Kidney capillary endothelial cell (primary cell): Measurements from ENCODE around the gene ERC2.

Experiments
- DNase-seq: peaks from one replicate; pipeline ENCODE4 v3.0.0-alpha.2; 2018; ENCODE audit warnings: low spot score

Gene ERC2

DNA sequence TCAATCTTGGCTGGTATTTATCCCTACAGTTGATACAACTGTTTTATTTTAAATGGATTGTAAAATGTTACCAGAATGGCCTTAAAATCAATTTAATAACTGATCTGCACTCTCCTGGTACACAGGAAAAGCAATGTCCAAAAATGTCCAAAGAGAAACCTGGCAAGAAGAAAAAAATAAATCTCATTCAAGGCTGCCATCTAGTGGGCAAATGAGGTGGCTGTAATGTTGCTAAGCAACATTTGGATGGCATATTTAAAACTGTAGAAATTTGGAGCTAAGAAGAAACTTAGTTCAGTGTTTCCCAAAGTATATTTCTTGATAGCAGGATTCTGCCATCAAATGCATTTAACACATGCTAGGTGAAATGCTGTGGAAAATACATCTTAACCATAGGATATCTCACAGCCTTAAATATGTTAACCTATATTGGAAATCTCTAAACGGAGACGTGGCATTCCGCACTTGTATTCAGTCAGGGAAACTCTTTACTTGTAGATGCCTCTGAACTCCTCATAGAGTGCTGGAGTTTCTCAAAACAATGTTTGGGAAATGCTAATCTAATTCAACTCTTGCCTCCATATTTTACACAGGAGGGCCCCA is 216.8 kb downstream of the ERC2 start:
- DNase-seq: peak; percentile 36

GRCh38 chr3:56248021-56248420 is 220.2 kb downstream of the ERC2 start:
- DNase-seq: no peak

DNA sequence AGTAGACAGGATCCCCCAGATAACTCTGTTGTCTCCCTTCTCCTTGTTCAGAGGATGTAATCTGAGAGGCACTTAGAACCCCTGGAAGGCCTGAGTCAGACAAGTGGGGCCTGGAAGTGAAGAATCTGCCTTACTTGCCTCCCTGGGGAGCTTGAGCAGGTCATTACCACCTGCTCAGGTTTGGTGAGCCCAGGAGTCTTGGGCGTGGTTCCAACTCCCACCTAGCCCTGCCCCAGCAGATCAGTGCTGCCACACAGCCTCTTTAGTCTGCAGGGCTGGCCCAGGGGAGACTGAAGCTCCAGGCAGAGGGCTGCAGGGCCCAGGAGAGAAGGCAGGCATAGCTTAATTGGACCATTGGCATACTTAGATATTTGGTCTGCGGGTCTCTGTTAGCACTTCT is 230.0 kb downstream of the ERC2 start:
- no peak for DNase-seq

DNA sequence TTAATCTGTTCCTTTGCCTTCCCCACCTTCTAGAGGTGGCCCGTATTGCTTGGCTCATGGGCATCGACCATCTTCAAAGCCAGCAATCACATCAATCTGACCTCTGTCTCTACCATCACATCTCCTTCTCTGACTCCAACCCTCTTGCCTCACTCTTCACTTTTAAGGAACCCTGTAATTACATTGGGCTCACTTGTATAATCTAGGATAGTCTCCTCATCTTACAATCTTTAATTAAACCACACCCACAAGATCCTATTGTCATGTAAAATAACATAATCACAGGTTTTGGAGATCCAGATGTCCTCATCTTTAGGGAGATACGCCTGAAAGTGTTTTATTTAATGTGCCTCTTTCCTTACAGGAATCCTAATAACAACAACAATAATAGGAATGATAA is 234.5 kb downstream of the ERC2 start:
- DNase-seq: no peak

DNA sequence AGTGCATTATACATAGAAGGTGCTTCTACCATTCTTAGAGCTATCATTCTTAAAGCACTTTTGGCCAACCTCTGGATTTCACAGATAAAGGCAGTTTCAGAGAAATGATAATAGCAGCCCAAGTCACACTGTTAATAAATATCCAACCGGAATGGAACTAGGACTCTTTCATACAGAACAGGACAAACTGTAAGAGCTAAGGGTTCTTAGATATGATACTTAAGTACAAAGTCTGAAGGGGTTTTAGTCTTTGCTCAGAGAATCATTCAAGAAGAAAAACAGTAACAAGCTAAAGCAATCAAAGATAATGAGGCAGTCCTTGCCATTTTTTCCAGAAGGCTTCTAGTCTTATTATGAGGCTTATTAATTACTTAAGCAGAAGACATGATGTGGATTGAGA is 239.0 kb downstream of the ERC2 start:
- DNase-seq: no peak

- DNase-seq: no peak
Observed at GRCh38 chr3:56222866-56223265, 245.4 kb downstream of the ERC2 start.

DNA sequence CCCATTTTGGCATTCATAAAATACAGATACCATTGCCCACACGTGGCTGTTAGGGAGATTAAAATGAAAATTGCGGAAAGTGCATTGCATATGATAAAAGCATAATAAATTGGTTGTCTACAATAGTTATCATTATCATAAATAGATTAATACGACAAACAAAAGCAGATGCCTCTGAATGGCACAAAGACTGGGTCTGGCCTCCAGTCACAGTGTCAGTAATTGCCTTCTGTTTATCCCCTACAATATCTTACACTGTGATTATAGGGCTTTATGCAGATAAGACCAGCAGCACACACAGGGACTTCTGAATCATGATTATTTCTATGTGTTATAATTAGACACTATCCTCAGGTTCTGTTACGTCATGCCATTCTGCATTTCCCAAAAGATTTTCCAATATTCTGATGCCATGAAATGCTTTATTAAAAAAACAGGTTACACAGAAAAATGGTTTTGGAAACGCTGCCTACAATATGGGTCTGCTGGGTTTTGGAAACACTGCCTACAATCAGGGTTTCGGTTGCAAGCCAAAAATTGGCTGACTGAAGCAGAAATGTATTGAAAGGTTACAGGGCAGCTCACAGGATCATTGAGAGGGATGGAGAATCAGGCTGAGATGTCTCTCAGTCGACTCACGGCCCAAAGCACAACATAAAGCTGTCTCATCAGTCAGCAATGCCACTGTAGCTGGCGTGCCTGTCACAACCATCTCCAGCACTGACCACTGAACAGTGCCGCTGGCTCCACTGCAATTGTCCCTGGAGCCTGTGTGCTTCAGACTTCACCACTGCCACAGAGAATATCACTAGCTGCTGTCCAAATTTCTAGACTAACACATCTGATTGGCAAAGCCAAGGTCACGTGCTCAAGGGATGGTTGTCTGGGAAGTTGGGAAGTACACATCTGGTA is 248.1 kb downstream of the ERC2 start:
- DNase-seq: no peak

DNA sequence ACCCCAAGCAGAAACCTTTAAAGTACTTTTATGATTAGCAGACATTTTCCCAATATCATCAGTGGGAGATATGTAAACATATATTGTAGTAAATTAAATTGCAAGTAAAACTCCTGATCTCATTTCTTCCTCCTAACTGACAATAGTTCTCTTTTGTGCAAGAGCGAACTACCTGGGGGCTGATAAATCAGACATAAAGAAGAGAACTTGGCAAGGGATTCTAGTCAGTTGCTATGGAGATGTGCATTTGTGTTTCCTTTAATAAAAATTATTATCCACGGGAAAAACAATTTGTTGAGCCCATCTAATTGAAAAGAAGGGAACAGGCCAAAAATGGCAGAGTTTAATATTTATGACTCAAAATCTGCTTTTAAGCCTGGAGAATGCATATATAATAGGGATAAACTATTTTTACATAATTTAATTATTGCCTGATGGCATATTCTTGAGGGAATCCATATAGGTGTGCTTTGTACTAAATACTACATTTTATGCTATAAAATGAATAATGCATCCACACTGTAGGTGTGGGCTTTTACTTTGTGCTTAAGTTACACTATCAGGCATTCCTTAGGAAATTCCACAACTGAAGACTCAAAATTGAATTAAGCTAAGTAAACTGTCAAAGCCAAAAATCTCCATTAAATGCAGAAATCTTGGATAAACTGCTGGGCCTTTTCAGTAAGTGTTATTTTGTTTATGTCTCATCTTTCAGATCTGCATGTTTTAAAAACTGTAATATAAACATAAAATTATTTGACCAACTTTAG is 258.1 kb downstream of the ERC2 start:
- DNase-seq: no peak

DNA sequence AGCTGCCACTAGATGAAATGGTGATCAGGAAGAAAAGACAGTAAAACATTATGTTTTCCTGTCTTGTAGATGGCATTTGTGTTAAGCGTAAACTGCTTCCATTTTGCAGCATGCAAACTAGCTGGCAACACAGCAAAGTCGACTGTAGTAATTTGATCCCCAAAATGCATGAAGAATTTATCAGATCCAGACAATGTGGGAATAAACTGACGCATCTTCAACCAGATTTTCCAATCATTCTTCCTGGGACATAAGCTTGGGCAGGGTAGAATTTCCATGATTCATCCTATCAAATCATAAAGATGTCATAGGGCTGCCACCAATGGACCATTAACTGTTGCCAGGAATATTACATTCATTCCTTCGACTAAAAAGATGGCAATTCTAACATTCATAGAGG is 260.3 kb downstream of the ERC2 start:
- DNase-seq: no peak

DNA sequence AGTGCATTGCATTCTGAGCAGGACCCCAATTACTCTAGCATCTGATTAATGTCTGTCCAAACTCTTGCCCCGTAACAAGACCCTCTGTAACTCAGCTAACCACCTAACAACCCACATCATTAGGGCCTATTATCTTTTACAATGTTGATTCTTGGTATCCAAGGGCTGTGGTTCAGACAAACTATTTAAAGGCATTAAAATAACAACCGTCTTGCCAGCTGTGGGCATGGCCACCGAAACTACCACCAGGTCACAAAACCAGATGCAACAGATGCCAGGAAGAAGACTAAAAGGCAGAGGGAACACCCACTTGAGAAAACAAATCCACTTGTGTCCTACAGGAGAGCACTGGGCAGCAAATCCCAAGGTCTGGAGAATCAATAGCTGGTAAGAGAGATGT is 262.9 kb downstream of the ERC2 start:
- no peak for DNase-seq

- DNase-seq: no peak
Observed at GRCh38 chr3:56202997-56203396, 265.3 kb downstream of the ERC2 start.

GRCh38 chr3:56201407-56201806 is 266.9 kb downstream of the ERC2 start:
- no peak for DNase-seq

DNA sequence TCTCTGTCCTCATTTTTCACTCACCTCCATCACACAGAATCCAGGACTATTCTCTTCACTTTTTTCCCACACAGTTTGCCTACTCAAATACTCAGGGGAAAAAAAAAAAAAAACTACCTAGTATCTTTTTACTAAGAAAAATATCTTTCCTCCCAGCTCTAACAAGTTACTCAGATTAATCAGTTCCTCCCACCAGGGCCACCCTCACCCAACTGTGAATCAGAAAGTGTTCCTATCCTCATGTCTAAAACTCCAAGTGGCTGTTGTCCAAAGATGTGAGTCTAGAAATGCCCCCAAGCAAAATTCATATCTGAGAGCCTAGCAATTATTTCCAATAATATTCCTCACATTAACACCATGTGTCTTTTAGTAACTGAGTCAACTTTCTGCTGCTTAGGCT is 268.0 kb downstream of the ERC2 start:
- no peak for DNase-seq

GRCh38 chr3:56197991-56198390 is 270.3 kb downstream of the ERC2 start:
- no peak for DNase-seq

DNA sequence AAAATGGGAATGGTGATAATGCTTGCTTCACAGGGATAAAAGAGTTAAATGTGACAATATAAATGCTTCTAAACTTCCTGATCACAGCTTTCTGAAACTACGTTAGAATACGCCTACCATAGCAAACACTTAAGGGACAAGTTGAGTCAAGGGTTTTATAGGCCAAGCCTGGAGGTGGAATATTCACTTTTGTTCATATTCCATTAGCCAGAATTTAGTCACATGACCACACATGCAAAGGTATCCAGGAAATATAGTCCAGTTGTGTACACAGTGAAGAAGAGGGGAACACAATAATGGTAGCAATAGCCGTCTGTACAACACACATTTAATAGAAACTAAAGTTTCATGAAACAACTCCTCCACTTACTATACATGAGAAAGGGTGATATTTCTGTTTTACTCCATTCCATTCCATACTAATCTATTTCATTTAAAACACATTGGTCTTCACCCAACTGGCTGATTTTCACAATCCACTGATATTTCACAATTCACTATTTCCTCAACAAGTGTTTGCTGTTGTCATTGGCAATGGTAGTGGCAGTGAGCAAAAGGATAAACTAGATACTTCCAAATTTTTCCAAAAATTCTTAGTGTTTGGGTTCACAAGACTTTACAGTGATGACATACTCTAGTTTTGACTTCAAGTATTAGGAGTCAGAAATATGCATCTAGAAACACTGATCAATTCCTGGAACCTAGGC is 270.9 kb downstream of the ERC2 start:
- DNase-seq: no peak

DNA sequence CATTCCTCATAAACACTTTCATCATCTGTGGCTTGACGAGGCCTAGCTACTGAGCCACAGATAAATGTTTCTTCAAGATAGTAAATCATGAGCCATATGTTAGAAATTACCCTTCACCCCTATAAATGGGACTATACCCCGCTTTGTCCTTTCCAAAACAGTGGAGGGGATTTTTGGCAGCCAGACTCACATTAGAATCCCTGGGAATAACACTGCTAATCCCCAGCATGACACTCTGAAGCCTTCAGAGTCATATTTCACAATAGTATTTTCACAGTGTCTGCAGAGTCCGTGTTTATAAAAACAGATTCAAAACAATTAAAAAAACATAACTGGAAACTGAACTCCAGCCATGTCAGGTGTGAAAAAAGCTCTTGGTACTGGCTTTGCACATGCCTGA is 271.6 kb downstream of the ERC2 start:
- no peak for DNase-seq

- no peak for DNase-seq
Observed at GRCh38 chr3:56193519-56193918, 274.7 kb downstream of the ERC2 start.

DNA sequence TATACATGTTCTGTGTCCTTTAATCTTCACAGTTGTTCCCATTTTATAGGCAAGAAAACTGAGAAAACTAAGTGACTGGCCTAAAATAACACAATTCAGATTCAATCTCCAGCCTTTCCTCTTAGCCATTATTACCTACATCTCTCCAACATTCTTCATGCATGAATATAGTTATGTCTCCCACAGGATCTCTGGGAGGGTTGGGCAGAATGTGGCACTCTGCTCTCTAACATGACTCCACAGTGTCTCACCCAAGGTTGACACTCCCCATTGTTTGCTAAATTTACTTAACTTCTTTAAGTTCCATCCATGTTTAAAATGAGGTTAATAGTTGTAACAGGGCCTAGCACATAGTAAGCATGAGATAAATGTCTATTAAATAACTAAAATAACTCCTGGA is 276.3 kb downstream of the ERC2 start:
- no peak for DNase-seq

DNA sequence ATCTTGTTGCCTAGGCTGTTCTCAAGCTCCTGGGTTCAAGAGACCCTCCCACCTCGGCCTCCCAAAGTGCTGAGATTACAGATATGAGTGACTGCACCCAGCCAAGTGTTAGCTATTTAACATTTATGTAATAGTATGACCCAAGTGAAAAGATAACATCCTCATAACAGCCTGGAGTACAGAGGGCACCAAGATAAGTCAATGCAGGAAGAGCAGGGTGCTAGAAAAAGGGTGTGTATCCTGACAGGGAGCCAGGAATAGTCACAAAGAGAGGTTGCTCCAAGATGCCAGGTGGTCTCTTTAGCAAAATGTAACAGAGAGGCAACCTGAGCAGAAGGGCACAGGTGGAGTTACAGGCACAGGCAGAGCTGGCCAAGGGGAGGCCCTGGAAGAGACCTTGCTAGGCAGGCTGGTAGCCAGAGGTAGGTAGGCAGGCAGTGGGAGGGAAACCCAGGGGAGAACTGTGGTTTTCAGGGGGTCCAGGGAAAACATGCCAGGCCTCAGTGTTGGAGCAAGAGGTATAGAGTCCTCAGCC is 277.4 kb downstream of the ERC2 start:
- DNase-seq: no peak

GRCh38 chr3:56190130-56190529 is 278.1 kb downstream of the ERC2 start:
- DNase-seq: no peak

DNA sequence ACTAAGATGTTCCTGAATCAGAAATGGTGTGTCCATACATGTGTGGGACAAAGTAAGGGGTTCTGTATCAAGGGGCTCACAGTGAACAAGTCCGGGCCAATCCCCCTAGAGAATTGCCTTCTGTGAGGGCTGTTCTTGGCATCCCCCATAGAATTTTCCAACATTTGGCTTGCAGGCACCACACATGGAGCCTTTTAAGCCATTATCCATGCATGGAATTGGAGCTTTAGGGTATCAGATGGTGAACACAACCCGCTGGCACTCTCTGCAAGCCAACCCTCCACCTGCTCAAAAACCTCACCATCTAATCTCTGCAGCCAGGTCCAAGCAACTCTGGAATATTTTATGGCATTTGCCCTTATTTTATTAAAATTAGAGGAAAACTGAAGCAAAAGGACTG is 278.7 kb downstream of the ERC2 start:
- no peak for DNase-seq

- DNase-seq: no peak
Observed at GRCh38 chr3:56188201-56188600, 280.1 kb downstream of the ERC2 start.
